Hepatocyte (in vitro differentiated cells): ENCODE measurements around the gene TTC39B. TPM values are rescaled to one million over a fixed set of nuclear protein-coding genes. Genes with fewer than 3 reads are reported as not detected.
"Not testable (repeated sequence)": the region's sequence is repeated elsewhere in the genome, so short reads cannot be mapped to it uniquely, and the experiment has no call there.

Experiments
- DNase-seq: peaks from one replicate; pipeline ENCODE4 v3.0.0-alpha.2; 2016; ENCODE audit warnings: low spot score
- H2AFZ ChIP-seq: fragments of 200-600 bp; sonication (generic); 2 replicates; pipeline ENCODE4 v1.6.0; 2016; ENCODE audit warnings: antibody characterized with exemption, mild to moderate bottlenecking
- H3K27ac ChIP-seq: fragments of 200-600 bp; sonication (generic); 2 replicates; pipeline ENCODE4 v1.5.1; 2016; ENCODE audit warnings: mild to moderate bottlenecking
- H3K27me3 ChIP-seq: fragments of 200-600 bp; sonication (generic); 2 replicates; pipeline ENCODE4 v1.6.1; 2016
- H3K36me3 ChIP-seq: fragments of 200-600 bp; sonication (generic); replicated peaks from 2 replicates; pipeline ENCODE4 v1.5.1; 2016; ENCODE audit warnings: low read depth; ENCODE audit not compliant: insufficient read depth
- H3K4me1 ChIP-seq: fragments of 200-600 bp; sonication (generic); 2 replicates; pipeline ENCODE4 v1.5.1; 2016; ENCODE audit warnings: mild to moderate bottlenecking, moderate library complexity; ENCODE audit not compliant: insufficient read depth
- H3K4me2 ChIP-seq: fragments of 200-600 bp; sonication (generic); 2 replicates; pipeline ENCODE4 v1.6.0; 2016
- H3K4me3 ChIP-seq: fragments of 200-600 bp; sonication (generic); 2 replicates; pipeline ENCODE4 v1.5.1; 2016; ENCODE audit warnings: mild to moderate bottlenecking
- H3K79me2 ChIP-seq: fragments of 200-600 bp; sonication (generic); 2 replicates; pipeline ENCODE4 v1.6.0; 2017; ENCODE audit warnings: mild to moderate bottlenecking
- H3K9me2 ChIP-seq: fragments of 200-600 bp; sonication (generic); replicated peaks from 2 replicates; pipeline ENCODE4 v1.6.0; 2017; ENCODE audit warnings: mild to moderate bottlenecking; ENCODE audit not compliant: insufficient read depth
- H3K9me3 ChIP-seq: fragments of 200-600 bp; sonication (generic); 2 replicates; pipeline ENCODE4 v1.5.1; 2016; ENCODE audit warnings: low read depth, mild to moderate bottlenecking
- H4K20me1 ChIP-seq: fragments of 200-600 bp; sonication (generic); 2 replicates; pipeline ENCODE4 v1.6.0; 2016; ENCODE audit warnings: mild to moderate bottlenecking; ENCODE audit not compliant: insufficient read depth, poor library complexity, severe bottlenecking
- CTCF ChIP-seq: fragments of 200-600 bp; sonication (generic); IDR thresholded peaks from 2 replicates; pipeline ENCODE4 v1.5.1; 2016; ENCODE audit warnings: antibody characterized with exemption, mild to moderate bottlenecking; ENCODE audit not compliant: poor library complexity
- EZH2 ChIP-seq: fragments of 200-600 bp; sonication (generic); IDR thresholded peaks from 2 replicates; pipeline ENCODE4 v1.6.1; 2016; ENCODE audit warnings: antibody characterized with exemption, mild to moderate bottlenecking, borderline replicate concordance
- EZH2phosphoT487 ChIP-seq: fragments of 200-600 bp; sonication (generic); IDR thresholded peaks from one replicate; pipeline ENCODE4 v1.6.1; 2018; ENCODE audit warnings: antibody characterized with exemption, mild to moderate bottlenecking, low read depth, moderate library complexity; ENCODE audit not compliant: unreplicated experiment, severe bottlenecking
- WGBS: methylation state at CpG from one replicate; pipeline ENCODE4 v1.1.6; 2016; ENCODE audit warnings: low lambda C conversion rate; ENCODE audit errors: missing lambda C conversion rate; 5-methylcytosine and 5-hydroxymethylcytosine counted together
- polyA plus RNA-seq: library from polyadenylated mRNA; unstranded; fragments of >200 nt; fragmentation: Nextera tagmentation; extraction: Ambion mirVana; gene quantifications from 2 replicates; pipeline ENCODE4 v1.2.1, GENCODE V29; 2016
- total RNA-seq: library from RNA; depleted of rRNA; stranded (reverse); fragments of >200 nt; gene quantifications from 2 replicates; pipeline ENCODE4 v1.2.3, GENCODE V29; 2014

Gene TTC39B
- total and polyA plus RNA-seq, 2 experiments from 2014 or later = 2.6 to 15.7 TPM

- H3K36me3 ChIP-seq = no peaks in the 10 kb centered on the region
- no peak overlapping the region for H3K4me3 ChIP-seq
- peaks cover 9% of the 10 kb centered on the region for H3K9me3 ChIP-seq
- no peaks in the 10 kb centered on the region for H3K4me1 ChIP-seq
- DNase-seq = no peak
- 90% methylated on average over 2 of the region's 2 CpGs for WGBS
- TF ChIP-seq EZH2 = no peak
- TF ChIP-seq CTCF = no peak
- TF ChIP-seq EZH2phosphoT487 = no peak
- peaks cover 15% of the 10 kb centered on the region for H3K79me2 ChIP-seq
- no peaks in the 10 kb centered on the region for H3K9me2 ChIP-seq
- H3K27ac ChIP-seq = no peak overlapping the region
- no peak overlapping the region for H3K4me2 ChIP-seq
- no peaks in the 10 kb centered on the region for H3K27me3 ChIP-seq
- no peaks in the 10 kb centered on the region for H4K20me1 ChIP-seq
- H2AFZ ChIP-seq = no peak overlapping the region
Measured at GRCh38 chr9:15239816-15240215, 67.2 kb downstream of the TTC39B start.

- DNase-seq = no peak
- Histone ChIP-seq H3K36me3 (no peaks in the 10 kb centered on the region), H3K9me2 (no peaks in the 10 kb centered on the region), H2AFZ (no peak overlapping the region), H3K27ac (no peak overlapping the region), H3K4me3 (no peak overlapping the region), H3K9me3 (peaks cover 9% of the 10 kb centered on the region), H3K4me1 (no peaks in the 10 kb centered on the region), H3K4me2 (no peak overlapping the region), H4K20me1 (no peaks in the 10 kb centered on the region), H3K27me3 (no peaks in the 10 kb centered on the region), H3K79me2 (peaks cover 15% of the 10 kb centered on the region)
- no peak for TF ChIP-seq CTCF
- no peak for TF ChIP-seq EZH2
- whole genome bisulfite sequencing = 93% methylated on average over 5 of the region's 5 CpGs
Measured at GRCh38 chr9:15238646-15239045, 68.4 kb downstream of the TTC39B start.

- no peak overlapping the region for H3K4me2 ChIP-seq
- 78% methylated on average over 2 of the region's 2 CpGs for WGBS
- H3K4me3 ChIP-seq = no peak overlapping the region
- no peaks in the 10 kb centered on the region for H3K4me1 ChIP-seq
- no peak overlapping the region for H2AFZ ChIP-seq
- no peaks in the 10 kb centered on the region for H4K20me1 ChIP-seq
- TF ChIP-seq EZH2 (no peak), CTCF (no peak), EZH2phosphoT487 (no peak)
- H3K27me3 ChIP-seq = no peaks in the 10 kb centered on the region
- H3K9me2 ChIP-seq = no peaks in the 10 kb centered on the region
- no peak for DNase-seq
- H3K9me3 ChIP-seq = peaks cover 9% of the 10 kb centered on the region
- no peaks in the 10 kb centered on the region for H3K36me3 ChIP-seq
- H3K79me2 ChIP-seq = peaks cover 15% of the 10 kb centered on the region
- H3K27ac ChIP-seq = no peak overlapping the region
Measured at GRCh38 chr9:15235658-15236057, 71.4 kb downstream of the TTC39B start.

- H3K4me1 ChIP-seq, H2AFZ ChIP-seq, H3K27ac ChIP-seq, H3K27me3 ChIP-seq, H3K4me3 ChIP-seq, DNase-seq, H4K20me1 ChIP-seq, H3K4me2 ChIP-seq, H3K9me3 ChIP-seq, H3K9me2 ChIP-seq, H3K36me3 ChIP-seq: not testable (repeated sequence)
- peaks cover 15% of the 10 kb centered on the region for H3K79me2 ChIP-seq
- 98% methylated on average over 8 of the region's 41 CpGs for whole genome bisulfite sequencing
Measured at GRCh38 chr9:15233941-15234490, 73.0 kb downstream of the TTC39B start.

- H3K4me1 ChIP-seq, H3K27ac ChIP-seq: not testable (repeated sequence)
Measured at GRCh38 chr9:15232706-15233280, 74.2 kb downstream of the TTC39B start.

More at GRCh38 chr9:15232706-15233280, 74.2 kb downstream of the TTC39B start:
- not testable (repeated sequence) for H3K4me3 ChIP-seq, H4K20me1 ChIP-seq, H3K9me2 ChIP-seq, DNase-seq, H3K9me3 ChIP-seq, H3K4me2 ChIP-seq, H3K36me3 ChIP-seq, H2AFZ ChIP-seq, H3K27me3 ChIP-seq
- 98% methylated on average over 23 of the region's 29 CpGs for WGBS
- H3K79me2 ChIP-seq = peaks cover 15% of the 10 kb centered on the region
